ENCODE measurements around the gene MAP2K5.

Gene MAP2K5

GRCh38 chr15:67775998-67776397 is 233.5 kb downstream of the MAP2K5 start:
- no peak for TF ChIP-seq CTCF (conservative IDR thresholded peaks at IDR 0.05; ENCODE audit: low read depth, low read length)
- no peak overlapping the region for H3K4me3 ChIP-seq (ENCODE audit: low read length)
- no peak for DNase-seq (ENCODE audit: low read depth)

GRCh38 chr15:67776600-67776999 is 234.1 kb downstream of the MAP2K5 start:
- no peak for TF ChIP-seq CTCF (conservative IDR thresholded peaks at IDR 0.05; ENCODE audit: low read depth, low read length)

GRCh38 chr15:67777071-67777470 is 234.6 kb downstream of the MAP2K5 start:
- no peak overlapping the region for H3K4me3 ChIP-seq (ENCODE audit: low read length)
- DNase-seq (ENCODE audit: low read depth): no peak
- TF ChIP-seq CTCF (conservative IDR thresholded peaks at IDR 0.05; ENCODE audit: low read depth, low read length): no peak

More at GRCh38 chr15:67776600-67776999, 234.1 kb downstream of the MAP2K5 start:
- no peak overlapping the region for H3K4me3 ChIP-seq (ENCODE audit: low read length)
- DNase-seq (ENCODE audit: low read depth): no peak

DNA sequence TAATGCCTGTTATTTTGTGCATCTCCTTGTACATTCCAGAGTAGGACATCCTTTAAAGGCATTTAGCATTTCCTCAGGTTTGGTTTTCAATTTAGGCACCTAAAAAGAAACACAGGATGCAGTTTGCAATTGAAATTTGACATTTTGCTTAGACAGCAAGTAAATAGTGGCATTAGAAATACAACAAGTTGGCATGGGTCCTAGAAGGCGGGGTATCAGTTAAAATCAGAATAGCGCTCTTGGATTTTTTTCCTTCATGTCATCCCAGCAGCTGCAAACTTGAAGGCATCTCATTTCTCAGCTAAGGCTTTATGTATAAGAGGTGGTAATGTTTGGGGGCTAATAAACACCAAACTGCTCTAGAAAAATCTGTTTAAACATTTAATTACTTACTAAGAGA is 235.3 kb downstream of the MAP2K5 start:
- TF ChIP-seq CTCF (conservative IDR thresholded peaks at IDR 0.05; ENCODE audit: low read depth, low read length): no peak
- H3K4me3 ChIP-seq (ENCODE audit: low read length): no peak overlapping the region
- no peak for DNase-seq (ENCODE audit: low read depth)

DNA sequence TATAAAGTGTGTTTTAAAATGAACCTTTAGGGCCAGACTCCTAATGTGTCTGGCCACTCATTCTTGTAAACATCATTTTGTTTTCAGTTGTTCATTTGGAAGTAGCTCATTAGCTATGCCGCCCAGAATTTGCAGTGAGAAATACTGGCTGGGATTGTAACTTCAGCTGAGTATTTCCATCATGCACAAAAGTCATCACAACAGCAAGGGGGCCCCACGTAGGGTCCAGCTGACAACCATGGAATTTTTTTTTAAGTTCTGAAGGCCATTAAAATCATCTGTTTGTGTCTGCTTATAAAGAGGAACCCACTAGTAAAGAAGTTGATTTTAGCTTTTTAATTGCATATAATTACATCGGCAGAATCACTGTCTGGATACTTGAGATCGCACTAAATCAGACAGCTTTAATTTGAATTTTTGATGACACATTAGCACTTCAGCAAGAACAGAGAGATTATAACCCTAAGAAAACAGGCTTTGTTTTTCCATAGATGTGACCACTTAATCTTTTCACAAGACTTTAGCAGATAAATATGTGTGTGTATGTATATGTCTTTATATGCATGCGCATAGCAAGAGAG is 236.6 kb downstream of the MAP2K5 start:
- DNase-seq (ENCODE audit: low read depth): no peak
- no peak for TF ChIP-seq CTCF (conservative IDR thresholded peaks at IDR 0.05; ENCODE audit: low read depth, low read length)
- H3K4me3 ChIP-seq (ENCODE audit: low read length): no peak overlapping the region

- no peak for DNase-seq (ENCODE audit: low read depth)
- H3K4me3 ChIP-seq (ENCODE audit: low read length): no peak overlapping the region
- TF ChIP-seq CTCF (conservative IDR thresholded peaks at IDR 0.05; ENCODE audit: low read depth, low read length): no peak
Measured at GRCh38 chr15:67779549-67780111, 237.1 kb downstream of the MAP2K5 start.

- DNase-seq (ENCODE audit: low read depth): no peak
- no peak for TF ChIP-seq CTCF (conservative IDR thresholded peaks at IDR 0.05; ENCODE audit: low read depth, low read length)
- no peak overlapping the region for H3K4me3 ChIP-seq (ENCODE audit: low read length)
Measured at GRCh38 chr15:67781061-67781460, 238.6 kb downstream of the MAP2K5 start.
